HG03064 (cell line): ENCODE results near the gene CLDN7.

ENCODE experiments used
- ATAC-seq: cut with Tn5 transposase; IDR thresholded peaks from one replicate; pipeline ENCODE4 v1.9.1; 2021; ENCODE audit warnings: low read depth; ENCODE audit not compliant: unreplicated experiment

CLDN7 gene

DNA sequence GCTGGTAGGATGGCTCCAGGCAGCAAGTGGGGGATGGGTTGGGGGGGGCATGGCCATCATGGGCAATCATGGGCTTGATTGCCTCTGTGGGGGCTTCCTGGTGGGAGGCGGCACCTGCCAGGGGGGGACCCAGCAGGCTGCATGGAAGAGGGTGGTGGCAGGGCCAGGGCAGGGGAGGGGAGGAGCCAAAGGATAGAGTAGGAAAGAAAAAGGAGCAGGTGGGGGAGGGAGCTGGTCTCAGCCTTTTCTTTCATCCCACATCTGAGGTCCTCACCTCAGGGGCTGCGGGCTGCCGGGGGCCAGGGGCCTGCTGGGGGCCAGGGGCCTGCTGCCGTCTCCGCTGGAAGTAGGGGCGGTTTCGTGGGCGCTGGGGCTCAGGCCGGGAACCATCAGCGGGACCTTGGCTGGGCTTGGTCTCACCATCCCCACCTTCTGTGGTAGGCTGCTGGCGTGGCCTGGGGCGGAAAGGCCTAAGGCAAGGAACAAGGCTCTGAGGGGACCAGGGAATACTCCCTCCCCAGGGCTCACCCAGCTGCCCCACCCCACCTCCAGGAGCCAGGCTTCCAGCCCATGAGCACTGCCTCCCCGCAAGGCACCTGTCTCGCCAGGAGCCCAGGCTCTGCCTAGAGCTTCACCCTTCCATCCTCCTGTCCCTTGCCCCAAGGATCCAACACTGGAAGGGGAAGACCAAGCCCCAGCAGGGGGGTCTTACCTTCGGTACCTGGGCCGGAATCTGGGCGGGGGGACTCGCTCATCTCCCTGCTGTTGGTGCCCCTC lies 27.2 kb upstream of the CLDN7 start:
- no peak for ATAC-seq

DNA sequence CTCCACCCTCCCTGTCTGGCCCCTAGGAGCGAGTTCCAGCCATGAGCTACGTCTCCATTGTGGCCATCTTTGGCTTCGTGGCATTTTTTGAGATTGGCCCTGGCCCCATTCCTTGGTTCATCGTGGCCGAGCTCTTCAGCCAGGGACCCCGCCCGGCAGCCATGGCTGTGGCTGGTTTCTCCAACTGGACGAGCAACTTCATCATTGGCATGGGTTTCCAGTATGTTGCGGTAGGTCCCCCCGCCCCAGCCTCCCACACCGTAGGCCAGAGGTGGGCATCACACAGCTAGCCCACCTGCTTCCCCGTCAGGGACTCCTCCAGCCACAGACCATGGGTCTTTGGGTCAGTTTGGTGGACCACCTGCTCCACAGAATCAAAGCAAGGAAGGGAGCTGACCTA lies 23.4 kb upstream of the CLDN7 start:
- no peak for ATAC-seq

DNA sequence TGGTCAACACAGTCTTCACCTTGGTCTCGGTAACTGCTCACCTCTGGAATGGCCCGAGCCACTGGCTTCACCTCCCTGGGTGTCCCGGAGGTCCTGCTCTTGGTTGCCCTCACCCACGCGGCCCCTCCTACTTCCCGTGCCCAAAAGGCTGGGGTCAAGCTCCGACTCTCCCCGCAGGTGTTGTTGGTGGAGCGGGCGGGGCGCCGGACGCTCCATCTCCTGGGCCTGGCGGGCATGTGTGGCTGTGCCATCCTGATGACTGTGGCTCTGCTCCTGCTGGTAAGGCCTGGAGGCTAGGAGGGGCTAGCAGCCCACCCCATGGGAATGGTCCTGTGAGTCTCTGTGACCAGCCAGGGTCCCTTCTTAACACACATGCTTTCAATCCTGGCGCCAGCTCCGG lies 22.6 kb upstream of the CLDN7 start:
- ATAC-seq = no peak

DNA sequence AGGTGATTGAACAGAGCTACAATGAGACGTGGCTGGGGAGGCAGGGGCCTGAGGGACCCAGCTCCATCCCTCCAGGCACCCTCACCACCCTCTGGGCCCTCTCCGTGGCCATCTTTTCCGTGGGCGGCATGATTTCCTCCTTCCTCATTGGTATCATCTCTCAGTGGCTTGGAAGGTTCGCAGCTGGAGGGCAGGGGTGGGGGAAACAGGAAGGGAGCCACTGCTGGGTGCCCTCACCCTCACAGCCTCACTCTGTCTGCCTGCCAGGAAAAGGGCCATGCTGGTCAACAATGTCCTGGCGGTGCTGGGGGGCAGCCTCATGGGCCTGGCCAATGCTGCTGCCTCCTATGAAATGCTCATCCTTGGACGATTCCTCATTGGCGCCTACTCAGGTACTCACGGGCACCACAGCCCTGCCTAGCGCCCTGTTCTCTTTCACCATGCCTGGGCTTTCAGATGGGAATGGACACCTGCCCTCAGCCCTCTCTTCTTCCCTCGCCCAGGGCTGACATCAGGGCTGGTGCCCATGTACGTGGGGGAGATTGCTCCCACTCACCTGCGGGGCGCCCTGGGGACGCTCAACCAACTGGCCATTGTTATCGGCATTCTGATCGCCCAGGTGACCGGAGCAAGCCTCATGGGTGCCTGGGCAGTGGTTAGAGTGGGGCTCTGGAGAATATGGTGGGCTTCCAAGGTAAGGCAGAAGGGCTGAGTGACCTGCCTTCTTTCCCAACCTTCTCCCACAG lies 21.4 kb upstream of the CLDN7 start:
- no peak for ATAC-seq

DNA sequence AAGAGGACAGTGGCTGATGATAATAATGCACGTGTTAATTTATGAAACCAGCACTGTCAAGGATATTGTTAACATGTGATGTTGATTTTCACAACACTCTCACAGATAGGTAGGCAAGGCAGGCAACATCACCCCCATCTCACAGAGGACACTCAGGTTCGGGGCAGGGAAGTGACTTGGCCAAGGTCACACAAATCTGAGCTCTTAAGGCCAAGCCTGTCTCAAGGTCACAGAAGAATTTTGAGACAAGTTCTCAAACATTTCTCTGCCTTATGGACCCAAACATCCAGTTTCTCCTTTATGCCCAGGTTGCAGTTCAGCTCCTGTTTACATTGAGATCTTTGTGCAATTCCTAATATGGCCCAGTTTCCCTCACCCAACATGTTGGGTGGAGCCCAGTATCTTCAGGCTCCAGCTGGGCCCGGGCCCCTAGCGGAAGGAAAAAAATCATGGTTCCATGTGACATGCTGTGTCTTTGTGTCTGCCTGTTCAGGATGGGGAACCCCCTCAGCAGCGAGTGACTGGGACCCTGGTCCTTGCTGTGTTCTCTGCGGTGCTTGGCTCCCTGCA lies 20.6 kb upstream of the CLDN7 start:
- no peak for ATAC-seq

DNA sequence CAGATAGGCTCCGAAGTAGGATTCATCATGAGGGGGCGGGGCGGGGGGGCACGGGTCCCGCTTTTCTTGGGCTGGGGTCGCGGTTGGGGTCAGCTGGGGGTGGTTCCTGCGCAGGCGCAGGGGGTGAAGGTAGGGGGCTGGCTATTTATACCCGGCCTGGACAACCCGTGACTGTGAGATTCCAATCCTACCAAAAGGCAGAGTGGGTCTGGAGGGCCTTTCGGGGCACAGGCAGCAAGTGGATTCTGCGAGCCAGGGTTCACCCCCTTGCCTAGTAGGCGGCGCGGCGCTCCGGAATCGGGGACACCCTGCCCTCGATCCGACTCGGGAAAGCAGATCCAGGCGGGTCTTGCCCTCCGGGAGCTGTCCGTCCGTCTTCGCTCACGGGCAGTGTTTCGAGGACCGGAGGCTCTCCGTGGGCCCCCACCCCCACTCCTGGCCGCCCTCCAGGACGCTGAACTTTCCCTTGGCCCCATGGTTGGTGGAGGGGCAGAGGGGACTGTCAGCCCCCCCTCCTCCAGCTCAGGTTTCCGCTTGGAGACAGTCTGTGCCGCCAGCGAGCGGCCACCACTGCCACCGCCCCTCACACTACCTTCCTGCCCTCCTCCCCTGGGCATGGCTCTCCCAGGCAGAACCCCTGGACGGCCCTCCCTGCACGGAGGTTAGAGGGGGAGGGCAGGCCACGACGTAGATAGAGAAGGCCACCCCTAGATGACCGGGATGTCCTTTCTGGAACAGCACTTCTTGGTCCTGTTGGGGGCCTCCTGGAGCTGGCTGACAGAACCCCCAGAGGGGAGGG lies 19.9 kb upstream of the CLDN7 start:
- no peak for ATAC-seq

DNA sequence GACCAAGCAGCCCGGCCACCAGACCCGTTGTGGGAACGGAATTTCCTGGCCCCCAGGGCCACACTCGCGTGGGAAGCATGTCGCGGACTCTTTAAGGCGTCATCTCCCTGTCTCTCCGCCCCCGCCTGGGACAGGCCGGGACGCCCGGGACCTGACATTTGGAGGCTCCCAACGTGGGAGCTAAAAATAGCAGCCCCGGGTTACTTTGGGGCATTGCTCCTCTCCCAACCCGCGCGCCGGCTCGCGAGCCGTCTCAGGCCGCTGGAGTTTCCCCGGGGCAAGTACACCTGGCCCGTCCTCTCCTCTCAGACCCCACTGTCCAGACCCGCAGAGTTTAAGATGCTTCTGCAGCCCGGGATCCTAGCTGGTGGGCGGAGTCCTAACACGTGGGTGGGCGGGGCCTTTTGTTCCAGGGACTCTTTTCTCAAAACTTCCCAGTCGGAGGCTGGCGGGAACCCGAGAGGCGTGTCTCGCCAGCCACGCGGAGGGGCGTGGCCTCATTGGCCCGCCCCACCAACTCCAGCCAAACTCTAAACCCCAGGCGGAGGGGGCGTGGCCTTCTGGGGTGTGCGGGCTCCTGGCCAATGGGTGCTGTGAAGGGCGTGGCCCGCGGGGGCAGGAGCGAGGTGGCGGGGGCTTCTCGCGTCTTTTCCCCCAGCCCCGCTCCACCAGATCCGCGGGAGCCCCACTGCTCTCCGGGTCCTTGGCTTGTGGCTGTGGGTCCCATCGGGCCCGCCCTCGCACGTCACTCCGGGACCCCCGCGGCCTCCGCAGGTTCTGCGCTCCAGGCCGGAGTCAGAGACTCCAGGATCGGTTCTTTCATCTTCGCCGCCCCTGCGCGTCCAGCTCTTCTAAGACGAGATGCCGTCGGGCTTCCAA lies 19.0 kb upstream of the CLDN7 start, which contains the start of gene SLC2A4:
SLC2A4 (plus strand) TSS at position 645 of the 879 bp plus-strand sequence; CDS start at position 862, 217 bp downstream.
- ATAC-seq = no peak

DNA sequence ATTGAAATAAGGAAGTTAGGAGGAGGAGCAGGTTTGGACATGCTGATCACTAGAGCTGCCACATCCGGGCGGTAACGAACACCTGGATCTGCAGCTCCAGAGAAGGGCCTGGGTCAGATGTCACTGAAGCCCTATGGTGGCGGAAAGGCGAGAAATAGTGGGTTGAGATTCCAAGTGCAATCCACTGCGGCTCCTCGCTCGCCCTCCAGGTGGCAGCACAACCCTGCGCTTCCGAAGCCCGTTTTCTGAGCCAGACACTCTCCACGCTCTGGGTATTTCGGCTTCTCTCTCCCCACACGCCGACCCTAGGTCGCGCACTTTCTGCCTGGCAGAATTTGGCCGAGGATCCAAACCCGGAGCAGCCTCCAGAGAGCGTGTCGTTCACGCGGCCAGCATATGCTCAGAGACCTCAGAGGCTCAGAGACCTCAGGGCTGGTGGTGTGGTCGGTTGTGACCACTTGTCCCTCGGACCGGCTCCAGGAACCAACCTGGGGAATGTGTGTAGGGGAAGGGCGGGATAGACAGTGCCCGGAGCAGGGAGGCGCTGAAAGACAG lies 18.3 kb upstream of the CLDN7 start:
- ATAC-seq = no peak

DNA sequence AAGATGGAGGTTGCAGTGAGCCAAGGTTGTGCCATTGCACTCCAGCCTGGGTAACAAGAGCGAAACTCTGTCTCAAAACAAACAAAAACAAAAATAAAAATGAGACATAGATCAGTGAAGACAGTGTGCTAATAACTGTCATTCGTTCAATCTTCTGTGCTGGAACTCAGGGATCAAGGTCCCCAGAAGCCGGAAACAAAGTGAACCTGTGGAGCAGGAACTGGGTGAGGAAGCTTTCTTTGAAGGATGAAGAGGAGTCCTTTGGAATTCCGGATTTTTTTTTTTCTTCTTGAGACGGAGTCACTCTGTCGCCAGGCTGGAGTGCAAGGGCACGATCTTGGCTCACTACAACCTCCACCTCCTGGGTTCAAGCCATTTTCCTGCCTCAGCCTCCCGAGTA lies 17.2 kb upstream of the CLDN7 start:
- no peak for ATAC-seq

DNA sequence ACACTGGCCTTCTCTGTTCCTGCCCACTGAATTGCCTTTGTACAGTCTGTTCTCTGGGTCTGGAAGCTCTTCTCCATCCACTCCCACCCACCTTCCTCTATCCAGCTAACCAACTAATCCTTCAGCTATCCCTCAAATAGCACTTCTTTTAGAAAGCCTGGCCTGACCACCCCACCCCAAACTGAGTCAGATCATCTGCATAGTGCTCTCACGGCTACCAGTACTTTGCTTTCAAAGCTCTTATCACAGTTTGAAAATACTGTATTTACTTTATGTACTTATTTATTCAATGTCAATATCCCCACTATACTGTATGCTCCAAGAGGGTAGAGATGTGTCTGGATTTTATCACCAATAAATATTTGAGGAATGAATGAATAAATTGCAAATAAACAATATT lies 4.5 kb upstream of the CLDN7 start:
- no peak for ATAC-seq

DNA sequence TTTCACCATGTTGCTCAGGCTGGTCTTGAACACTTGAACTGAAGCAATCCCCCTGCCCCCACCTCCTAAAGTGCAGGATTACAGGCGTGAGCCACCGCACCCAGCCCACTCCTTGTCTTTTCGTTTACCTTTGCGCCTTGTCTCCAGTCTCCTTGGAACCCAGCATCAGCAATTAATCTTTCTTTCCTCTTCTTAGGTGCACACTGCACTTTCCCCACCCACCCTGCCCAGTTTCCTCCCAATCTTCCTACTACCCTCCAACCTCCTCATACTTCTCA lies 1.5 kb upstream of the CLDN7 start:
- no peak for ATAC-seq

DNA sequence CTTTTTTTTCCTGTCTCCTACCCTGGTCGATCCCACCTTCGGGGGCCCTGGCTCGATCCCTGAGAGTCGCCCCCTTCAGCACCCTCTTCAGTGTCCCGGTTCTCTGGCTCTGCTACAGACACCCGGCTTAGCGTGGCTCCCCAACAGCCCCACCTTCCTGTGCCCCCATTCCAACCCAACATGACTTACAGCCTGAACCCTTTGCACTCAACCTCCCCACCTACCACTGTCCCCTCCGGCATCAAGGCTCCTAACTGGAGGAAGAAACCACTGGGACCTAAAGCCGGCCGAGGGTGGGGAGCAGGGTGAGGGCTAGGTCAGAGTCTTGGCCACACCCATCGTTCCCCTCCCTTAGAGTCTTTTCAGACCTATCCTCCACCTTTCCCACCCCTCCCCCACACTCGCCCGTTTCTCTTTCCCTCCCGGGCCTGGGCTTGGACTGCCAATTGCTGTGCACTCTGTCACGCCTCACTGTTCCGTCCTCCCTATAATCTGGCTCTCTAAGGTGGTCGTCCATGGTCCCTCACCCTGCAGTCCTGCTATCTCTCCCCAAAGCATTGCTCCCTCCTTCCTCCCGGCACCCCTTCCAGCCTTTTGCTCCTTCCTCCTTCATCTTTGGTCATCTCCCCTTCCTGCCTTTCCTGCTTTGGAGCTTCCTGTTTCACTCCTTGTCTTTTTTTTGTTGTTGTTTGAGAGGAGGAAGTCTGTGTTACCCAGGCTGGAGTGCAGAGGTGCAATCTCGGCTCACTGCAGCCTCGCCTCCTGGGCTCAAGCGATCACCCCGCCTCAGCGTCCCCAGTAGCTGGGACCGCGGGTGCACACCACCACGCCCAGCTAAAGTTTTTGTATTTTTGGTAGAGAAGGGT lies 890 bp upstream of the CLDN7 start:
- ATAC-seq = no peak

DNA sequence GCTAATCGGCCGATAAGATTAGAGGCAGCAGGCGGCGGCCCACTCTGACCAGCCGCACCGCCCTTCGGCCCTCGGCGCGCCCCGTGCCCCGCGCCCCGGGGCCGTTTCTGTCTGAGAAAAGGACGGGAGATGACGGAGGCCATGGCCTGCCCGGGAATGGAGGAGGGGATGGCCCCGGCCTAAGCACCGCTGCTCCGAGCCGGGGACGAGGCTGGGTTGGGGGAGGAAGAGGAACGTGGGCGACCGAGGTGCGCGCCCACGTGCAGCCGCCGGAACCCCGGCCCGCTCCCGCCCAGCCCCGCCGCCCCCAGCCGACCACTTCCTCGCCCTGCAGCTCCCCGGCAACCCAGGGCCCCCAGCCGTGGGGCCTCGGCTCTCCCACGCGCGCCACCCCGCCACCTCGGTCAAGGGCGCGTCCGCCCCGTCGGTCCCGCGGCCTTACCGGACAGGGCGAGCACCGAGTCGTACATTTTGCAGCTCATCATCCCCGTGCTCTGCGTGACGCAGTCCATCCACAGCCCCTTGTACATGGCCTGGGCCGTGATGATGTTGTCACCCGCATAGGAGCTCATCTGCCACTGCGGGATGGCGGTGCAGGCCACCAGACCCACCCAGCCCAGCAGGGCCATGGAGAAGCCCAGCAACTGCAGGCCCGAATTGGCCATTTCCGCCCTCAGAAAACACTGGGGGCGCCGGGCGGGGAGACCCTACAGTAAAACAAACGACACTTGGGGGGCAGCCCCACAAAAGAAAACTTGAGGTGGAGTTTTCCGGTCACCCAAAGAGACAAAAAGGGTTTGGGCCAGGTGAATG lies 693 bp downstream of the CLDN7 start:
- ATAC-seq = no peak

DNA sequence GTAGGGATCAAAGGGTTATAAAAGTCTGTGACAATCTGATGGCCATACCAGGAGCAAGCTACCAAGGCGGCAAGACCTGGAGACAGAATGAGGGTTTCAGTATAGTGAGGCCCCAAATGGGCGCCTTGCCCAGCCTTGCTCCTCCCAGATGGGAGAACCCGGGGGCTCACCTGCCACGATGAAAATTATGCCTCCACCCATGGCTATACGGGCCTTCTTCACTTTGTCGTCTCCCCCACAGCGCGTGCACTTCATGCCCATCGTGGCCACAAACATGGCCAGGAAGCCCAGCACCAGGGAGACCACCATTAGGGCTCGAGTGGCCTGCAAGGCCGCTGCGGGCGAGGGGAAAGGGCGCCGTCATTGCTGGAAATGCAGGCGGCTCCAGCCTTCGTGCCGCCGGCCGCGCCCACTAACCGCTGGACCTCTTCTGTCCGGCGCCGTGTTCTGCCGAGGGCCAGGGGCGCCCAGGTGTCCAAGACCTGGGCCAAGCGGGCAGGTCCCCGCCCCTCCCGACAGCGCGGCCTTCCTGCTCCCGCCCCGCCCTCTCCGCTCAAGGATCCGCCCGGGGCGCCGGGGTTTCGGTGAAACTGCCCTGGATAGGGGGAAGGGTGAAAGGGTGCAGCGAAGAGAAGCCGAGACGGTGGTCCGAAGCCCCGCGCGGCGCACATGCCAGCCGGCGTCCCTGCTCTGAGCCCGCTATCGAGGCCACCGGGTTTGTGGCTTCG lies 1.5 kb downstream of the CLDN7 start:
- no peak for ATAC-seq

DNA sequence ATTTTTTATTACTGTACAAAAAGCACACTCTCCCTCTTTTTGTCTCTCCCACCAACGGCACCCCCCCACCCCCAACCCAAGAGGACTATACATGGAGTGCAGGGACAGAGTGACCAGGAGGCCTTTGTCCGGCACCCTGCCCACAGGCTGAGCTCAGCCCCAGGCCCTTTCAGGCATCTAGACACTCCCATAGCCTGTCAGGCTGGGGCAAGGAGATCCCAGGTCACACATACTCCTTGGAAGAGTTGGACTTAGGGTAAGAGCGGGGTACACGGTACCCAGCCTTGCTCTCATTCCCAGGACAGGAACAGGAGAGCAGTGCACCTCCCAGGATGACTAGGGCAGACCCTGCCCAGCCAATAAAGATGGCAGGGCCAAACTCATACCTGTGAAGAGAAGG lies 2.1 kb downstream of the CLDN7 start:
- no peak for ATAC-seq

DNA sequence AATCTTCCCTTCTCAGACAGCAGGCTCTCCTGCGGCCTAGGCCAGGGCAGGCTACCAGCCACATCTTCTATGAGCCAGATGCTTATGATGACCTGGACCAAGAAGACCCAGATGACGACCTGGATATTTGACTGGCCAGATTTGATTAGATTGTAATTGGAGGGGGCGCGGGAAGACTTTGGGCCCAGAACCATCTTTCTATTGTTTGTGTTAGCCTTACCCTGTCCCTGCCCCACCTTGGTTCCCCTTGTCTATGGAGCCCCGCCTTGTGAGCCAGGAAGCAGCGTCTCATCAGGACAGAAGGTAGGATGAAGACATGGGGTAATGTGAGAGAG lies 2.8 kb downstream of the CLDN7 start:
- ATAC-seq = no peak

DNA sequence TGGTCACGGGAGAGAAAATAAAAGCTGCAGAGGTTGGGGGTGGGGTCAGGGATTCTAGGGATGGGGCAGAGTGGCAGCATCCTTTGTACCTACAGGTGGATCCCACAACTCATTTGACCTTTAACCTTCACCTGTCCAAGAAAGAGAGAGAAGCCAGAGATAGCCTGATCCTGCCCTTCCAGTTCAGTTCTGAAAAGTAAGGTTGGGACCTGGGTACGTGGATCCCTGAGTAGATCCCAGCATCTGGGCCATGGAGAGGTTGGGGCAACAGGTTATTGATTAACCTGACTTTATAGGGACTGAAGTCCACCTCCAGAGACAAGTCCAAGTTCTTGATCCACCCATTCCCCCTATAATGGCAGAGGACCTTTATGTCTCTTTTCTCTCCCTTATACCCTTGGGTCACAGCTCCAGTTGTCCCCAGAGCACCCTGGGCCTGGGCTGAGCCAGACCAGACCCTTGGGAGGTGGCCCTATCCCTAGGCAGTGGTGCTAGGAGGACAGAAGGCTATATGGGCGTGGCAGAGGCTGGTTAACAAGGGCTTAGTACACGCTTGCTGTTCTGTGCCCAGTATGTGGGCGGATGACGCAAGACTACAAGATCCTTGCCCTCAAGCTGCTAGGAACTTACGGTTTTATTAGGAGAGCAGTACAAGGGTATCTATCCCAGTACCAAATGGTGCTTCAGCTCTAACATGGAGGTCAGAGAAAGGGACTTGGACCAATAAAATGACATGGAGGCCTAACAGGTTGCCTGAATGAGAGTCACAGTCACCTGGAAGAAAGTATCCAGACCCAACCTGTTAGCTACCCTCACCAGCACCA lies 3.3 kb downstream of the CLDN7 start:
- ATAC-seq = no peak
